IMR-90 (cell line): ENCODE results near the gene WDR11. TPM values are rescaled to one million over a fixed set of nuclear protein-coding genes. Genes with fewer than 3 reads are reported as not detected.

Source experiments
- ATAC-seq: fragments of 200-7000 bp; cut with Tn5 transposase; 2 replicates; pipeline ENCODE4 v1.9.1; 2020; ENCODE audit warnings: low read depth, mild to moderate bottlenecking, moderate library complexity
- BruUV-seq: library from RNA; stranded (reverse); fragments of 400-500 nt; replicated peaks from 2 replicates; lab custom pipeline; 2021; lab: Mats Ljungman, UMichigan
- CTCF ChIA-PET: fragments of 300-600 bp; formaldehyde crosslinking; extraction: SDS; loops from one replicate; lab custom pipeline; 2021; ENCODE audit warnings: antibody characterized with exemption; lab: Yijun Ruan, JAX
- POLR2A ChIA-PET: fragments of 300-600 bp; sonication (Branson Sonifier 250); formaldehyde crosslinking; loops from one replicate; lab custom pipeline; 2022; ENCODE audit warnings: antibody characterized with exemption; ENCODE audit not compliant: unreplicated experiment; lab: Charles Lee
- DNase-seq: peaks from one replicate; pipeline ENCODE4 v3.0.0; 2013
- H2AFZ ChIP-seq: replicated peaks from 2 replicates; pipeline ENCODE3; 2013; ENCODE audit warnings: low read length, mild to moderate bottlenecking; ENCODE audit not compliant: poor library complexity
- H2AK5ac ChIP-seq: 2 replicates; pipeline ENCODE4 v1.6.1; 2013; ENCODE audit warnings: low read depth, low read length, inconsistent platforms
- H2AK9ac ChIP-seq: replicated peaks from 2 replicates; pipeline ENCODE3; 2013; ENCODE audit warnings: mild to moderate bottlenecking, low read depth, low read length, moderate library complexity; ENCODE audit not compliant: poor library complexity
- H2BK120ac ChIP-seq: 2 replicates; pipeline ENCODE4 v1.6.1; 2013; ENCODE audit warnings: low read depth, low read length, inconsistent platforms
- H2BK15ac ChIP-seq: 3 replicates; pipeline ENCODE4 v1.6.1; 2013; ENCODE audit warnings: low read depth, low read length, inconsistent platforms
- H2BK20ac ChIP-seq: 2 replicates; pipeline ENCODE4 v1.6.1; 2013; ENCODE audit warnings: low read depth, mild to moderate bottlenecking, inconsistent platforms, low read length, moderate library complexity
- H2BK5ac ChIP-seq: 2 replicates; pipeline ENCODE4 v1.6.1; 2013; ENCODE audit warnings: mild to moderate bottlenecking, low read depth, low read length, inconsistent platforms; ENCODE audit not compliant: poor library complexity, severe bottlenecking
- H3K14ac ChIP-seq: replicated peaks from 2 replicates; pipeline ENCODE4 v1.6.1; 2013; ENCODE audit warnings: low read depth, low read length, inconsistent platforms
- H3K18ac ChIP-seq: 2 replicates; pipeline ENCODE4 v1.6.1; 2013; ENCODE audit warnings: low read depth, low read length, control low read depth
- H3K23ac ChIP-seq: 2 replicates; pipeline ENCODE4 v1.6.1; 2013; ENCODE audit warnings: low read depth, low read length, inconsistent platforms
- H3K27ac ChIP-seq: 2 replicates; pipeline ENCODE4 v1.5.1; 2013; ENCODE audit warnings: mild to moderate bottlenecking, control low read depth, low read length; ENCODE audit not compliant: insufficient read depth
- H3K27me3 ChIP-seq: 2 replicates; pipeline ENCODE4 v1.6.1; 2013; ENCODE audit warnings: low read length; ENCODE audit not compliant: control insufficient read depth, insufficient read depth
- H3K36me3 ChIP-seq: 2 replicates; pipeline ENCODE4 v1.6.1; 2013; ENCODE audit warnings: low read length, mixed read lengths; ENCODE audit not compliant: control insufficient read depth, insufficient read depth
- H3K4ac ChIP-seq: 2 replicates; pipeline ENCODE4 v1.6.1; 2013; ENCODE audit warnings: low read depth, low read length, inconsistent platforms
- H3K4me1 ChIP-seq: 2 replicates; pipeline ENCODE4 v1.6.1; 2013; ENCODE audit warnings: low read length, mixed read lengths; ENCODE audit not compliant: control insufficient read depth, insufficient read depth
- H3K4me2 ChIP-seq: 2 replicates; pipeline ENCODE4 v1.6.1; 2013; ENCODE audit warnings: low read depth, mild to moderate bottlenecking, control low read depth, low read length, moderate library complexity
- H3K4me3 ChIP-seq: 2 replicates; pipeline ENCODE4 v1.5.1; 2013; ENCODE audit warnings: low read depth, mild to moderate bottlenecking, control low read depth, low read length, moderate library complexity; ENCODE audit not compliant: insufficient read depth
- H3K56ac ChIP-seq: 2 replicates; pipeline ENCODE4 v1.6.1; 2013; ENCODE audit warnings: low read length, inconsistent platforms; ENCODE audit not compliant: insufficient read depth; ENCODE audit errors: extremely low read depth
- H3K79me1 ChIP-seq, 2 experiments: 2 replicates each; pipeline ENCODE4 v1.6.1; 2013; ENCODE audit warnings: low read length in 2 of 2, inconsistent platforms in 1 of 2, low read depth in 1 of 2
- H3K9ac ChIP-seq: 2 replicates; pipeline ENCODE4 v1.6.1; 2013; ENCODE audit warnings: low read depth, low read length, control low read depth
- H3K9me1 ChIP-seq: 2 replicates; pipeline ENCODE4 v1.6.1; 2013; ENCODE audit warnings: low read length, inconsistent platforms; ENCODE audit not compliant: insufficient read depth
- H3K9me3 ChIP-seq: 2 replicates; pipeline ENCODE4 v1.6.1; 2013; ENCODE audit warnings: low read length; ENCODE audit not compliant: control insufficient read depth, insufficient read depth
- H4K20me1 ChIP-seq: 2 replicates; pipeline ENCODE4 v1.6.1; 2013; ENCODE audit warnings: low read length, inconsistent platforms; ENCODE audit not compliant: insufficient read depth
- H4K5ac ChIP-seq: 2 replicates; pipeline ENCODE4 v1.6.1; 2013; ENCODE audit warnings: mild to moderate bottlenecking, low read depth, low read length, control low read depth
- H4K8ac ChIP-seq, 2 experiments: 2 replicates each; pipeline ENCODE4 v1.6.1; 2013; ENCODE audit warnings: low read depth in 2 of 2, low read length in 2 of 2, control low read depth in 1 of 2, inconsistent platforms in 1 of 2
- H4K91ac ChIP-seq: 2 replicates; pipeline ENCODE4 v1.6.1; 2013; ENCODE audit warnings: low read depth, low read length, inconsistent platforms; ENCODE audit not compliant: insufficient read depth
- CEBPB ChIP-seq: IDR thresholded peaks from 2 replicates; pipeline ENCODE4 v1.6.1; 2012; ENCODE audit warnings: low read depth, low read length, improper control_type of control experiment
- CHD1 ChIP-seq: IDR thresholded peaks from 2 replicates; pipeline ENCODE4 v1.6.1; 2012; ENCODE audit warnings: low read depth, low read length, improper control_type of control experiment
- MAFK ChIP-seq: IDR thresholded peaks from 2 replicates; pipeline ENCODE4 v1.6.1; 2012; ENCODE audit warnings: low read depth, low read length, improper control_type of control experiment
- MAZ ChIP-seq: IDR thresholded peaks from 2 replicates; pipeline ENCODE4 v1.6.1; 2012; ENCODE audit warnings: low read depth, mild to moderate bottlenecking, low read length, improper control_type of control experiment, moderate library complexity, borderline replicate concordance
- MXI1 ChIP-seq: IDR thresholded peaks from 2 replicates; pipeline ENCODE4 v1.6.1; 2012; ENCODE audit warnings: low read depth, mild to moderate bottlenecking, low read length, moderate library complexity, borderline replicate concordance
- POLR2A ChIP-seq: IDR thresholded peaks from 2 replicates; pipeline ENCODE4 v1.6.1; 2012; ENCODE audit warnings: mild to moderate bottlenecking, low read depth, low read length
- RCOR1 ChIP-seq: IDR thresholded peaks from 2 replicates; pipeline ENCODE4 v1.6.1; 2012; ENCODE audit warnings: mild to moderate bottlenecking, low read length, improper control_type of control experiment; ENCODE audit not compliant: insufficient replicate concordance
- RFX5 ChIP-seq: IDR thresholded peaks from 2 replicates; pipeline ENCODE4 v1.8.0; 2012; ENCODE audit warnings: low read depth, mild to moderate bottlenecking, low read length, moderate library complexity
- WGBS, 2 experiments: methylation state at CpG; one replicate each; pipeline versions ENCODE4 v1.1.5 to v1.1.7; 2013; ENCODE audit warnings: missing lambda C conversion rate in 2 of 2; ENCODE audit not compliant: insufficient read length in 1 of 2; ENCODE audit errors: extremely low coverage in 2 of 2; 5-methylcytosine and 5-hydroxymethylcytosine counted together
- dilution Hi-C: fragments of 300-500 bp; cut with HindIII; formaldehyde crosslinking; loops from one replicate; pipeline ENCODE4 v1.14.3; 2018; ENCODE audit warnings: low sequenced_read_pairs; ENCODE audit not compliant: unreplicated experiment
- in situ Hi-C: fragments of 300-500 bp; cut with MboI; formaldehyde crosslinking; loops from 3 replicates; pipeline ENCODE4 v1.14.3; 2019; ENCODE audit warnings: low sequenced_read_pairs, inconsistent platforms, mixed read lengths
- intact Hi-C: fragments of 100-400 bp; cut with micrococcal nuclease; formaldehyde crosslinking; loops from 2 replicates; pipeline ENCODE4 v1.10.0; 2022
- polyA plus RNA-seq, 3 experiments: library from polyadenylated mRNA; depleted of rRNA; stranded (reverse); fragments of >200 nt; gene quantifications; 2 replicates each; pipeline ENCODE4 v1.2.3, GENCODE V29; 2012; ENCODE audit warnings: low replicate concordance in 1 of 3
- total RNA-seq: library from RNA; depleted of rRNA; stranded (reverse); fragments of >200 nt; gene quantifications from 2 replicates; pipeline ENCODE4 v1.2.3, GENCODE V29; 2012
- TF ChIP-seq, protein P1 (sequence below): fragments of 150-350 bp; IDR thresholded peaks from 2 replicates; pipeline ENCODE4 v1.6.1; 2016; ENCODE audit warnings: low read depth, mild to moderate bottlenecking, low read length, moderate library complexity, borderline replicate concordance
- TF ChIP-seq, protein P2 (sequence below): conservative IDR thresholded peaks from 2 replicates; pipeline ENCODE4 v1.5.1; 2012; ENCODE audit warnings: mild to moderate bottlenecking, low read depth, low read length, improper control_type of control experiment

Gene WDR11
- total and polyA plus RNA-seq, 2 of the 4 experiments (the other 2 are of a cell fraction): 31.6 to 62.6 TPM

DNA sequence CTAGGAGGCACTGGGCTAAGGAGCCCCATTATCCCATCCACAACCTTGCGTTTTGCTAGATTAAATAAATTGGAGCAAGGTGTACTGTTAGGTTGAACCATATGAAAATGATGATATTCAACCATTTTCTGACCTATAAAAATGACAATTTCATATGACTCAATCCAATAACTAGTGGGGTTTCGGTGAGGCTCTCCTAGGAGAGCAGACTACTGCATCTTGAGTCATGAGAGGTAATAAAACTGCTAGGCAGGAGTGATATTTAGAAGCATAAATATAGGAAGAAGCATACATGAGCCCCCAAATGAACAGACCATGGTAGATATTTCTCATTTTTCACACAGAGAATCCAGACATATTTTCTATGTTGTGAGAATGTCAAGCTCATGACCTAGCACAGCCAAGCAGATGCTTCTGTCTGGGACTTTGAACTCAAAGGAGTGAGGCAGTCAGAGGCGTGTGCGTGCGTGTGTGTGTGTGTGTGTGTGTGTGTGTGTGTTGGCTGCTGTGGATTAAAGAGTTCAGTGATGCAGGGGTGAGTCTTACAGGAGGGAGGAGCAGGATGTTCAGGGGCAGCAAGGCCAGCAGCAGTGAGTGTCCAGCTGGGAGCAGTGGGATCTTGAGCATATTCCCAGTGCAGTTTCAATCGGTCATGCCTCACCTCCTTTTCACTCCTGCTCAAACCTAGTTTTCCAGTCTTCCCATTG is 17.8 kb upstream of the WDR11 start:
- Histone ChIP-seq H3K79me1 (no peaks in the 10 kb centered on the region), H4K20me1 (no peaks in the 10 kb centered on the region), H2BK120ac (no peak overlapping the region), H3K4me3 (no peak overlapping the region), H4K91ac (no peak overlapping the region), H2BK15ac (no peak overlapping the region), H3K9me1 (no peaks in the 10 kb centered on the region), H3K9ac (no peak overlapping the region), H3K27ac (no peak overlapping the region), H3K14ac (no peak overlapping the region), H4K8ac (no peak overlapping the region), H3K9me3 (no peaks in the 10 kb centered on the region), H2BK20ac (no peak overlapping the region), H3K4me2 (no peak overlapping the region), H2AK9ac (no peak overlapping the region), H3K23ac (no peak overlapping the region), H3K27me3 (no peaks in the 10 kb centered on the region), H3K4ac (no peak overlapping the region), H2AK5ac (no peak overlapping the region), H3K18ac (no peak overlapping the region), H3K4me1 (no peaks in the 10 kb centered on the region), H2AFZ (no peak overlapping the region), H2BK5ac (no peak overlapping the region), H3K36me3 (no peaks in the 10 kb centered on the region), H4K5ac (no peak overlapping the region), H3K56ac (no peak overlapping the region)
- no CpG with 5 or more reads among the region's 6 CpGs for WGBS, 2 experiments
- dilution Hi-C loops: no loop called here
- no peak for TF ChIP-seq RCOR1
- TF ChIP-seq, protein P1, sequence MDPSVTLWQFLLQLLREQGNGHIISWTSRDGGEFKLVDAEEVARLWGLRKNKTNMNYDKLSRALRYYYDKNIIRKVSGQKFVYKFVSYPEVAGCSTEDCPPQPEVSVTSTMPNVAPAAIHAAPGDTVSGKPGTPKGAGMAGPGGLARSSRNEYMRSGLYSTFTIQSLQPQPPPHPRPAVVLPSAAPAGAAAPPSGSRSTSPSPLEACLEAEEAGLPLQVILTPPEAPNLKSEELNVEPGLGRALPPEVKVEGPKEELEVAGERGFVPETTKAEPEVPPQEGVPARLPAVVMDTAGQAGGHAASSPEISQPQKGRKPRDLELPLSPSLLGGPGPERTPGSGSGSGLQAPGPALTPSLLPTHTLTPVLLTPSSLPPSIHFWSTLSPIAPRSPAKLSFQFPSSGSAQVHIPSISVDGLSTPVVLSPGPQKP: no peak
- TF ChIP-seq MAFK: no peak
- no peak for TF ChIP-seq CHD1
- no peak for TF ChIP-seq MAZ
- TF ChIP-seq MXI1: no peak
- no peak for TF ChIP-seq CEBPB
- TF ChIP-seq, protein P2, sequence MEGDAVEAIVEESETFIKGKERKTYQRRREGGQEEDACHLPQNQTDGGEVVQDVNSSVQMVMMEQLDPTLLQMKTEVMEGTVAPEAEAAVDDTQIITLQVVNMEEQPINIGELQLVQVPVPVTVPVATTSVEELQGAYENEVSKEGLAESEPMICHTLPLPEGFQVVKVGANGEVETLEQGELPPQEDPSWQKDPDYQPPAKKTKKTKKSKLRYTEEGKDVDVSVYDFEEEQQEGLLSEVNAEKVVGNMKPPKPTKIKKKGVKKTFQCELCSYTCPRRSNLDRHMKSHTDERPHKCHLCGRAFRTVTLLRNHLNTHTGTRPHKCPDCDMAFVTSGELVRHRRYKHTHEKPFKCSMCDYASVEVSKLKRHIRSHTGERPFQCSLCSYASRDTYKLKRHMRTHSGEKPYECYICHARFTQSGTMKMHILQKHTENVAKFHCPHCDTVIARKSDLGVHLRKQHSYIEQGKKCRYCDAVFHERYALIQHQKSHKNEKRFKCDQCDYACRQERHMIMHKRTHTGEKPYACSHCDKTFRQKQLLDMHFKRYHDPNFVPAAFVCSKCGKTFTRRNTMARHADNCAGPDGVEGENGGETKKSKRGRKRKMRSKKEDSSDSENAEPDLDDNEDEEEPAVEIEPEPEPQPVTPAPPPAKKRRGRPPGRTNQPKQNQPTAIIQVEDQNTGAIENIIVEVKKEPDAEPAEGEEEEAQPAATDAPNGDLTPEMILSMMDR: no peak
- TF ChIP-seq RFX5: no peak
- TF ChIP-seq POLR2A: no peak
- ChIA-PET CTCF (no interaction called here), POLR2A (no interaction called here)
- no peak for DNase-seq
- intact Hi-C loops: no loop called here
- no TSS peak for BruUV-seq
- ATAC-seq: no peak
- in situ Hi-C loops: no loop called here
